Measurements from ENCODE around the gene CHN2. TPM values are rescaled to one million over a fixed set of nuclear protein-coding genes. Genes with fewer than 3 reads are reported as not detected.

Gene CHN2
- polyA plus RNA-seq, 1 experiment = not detected

DNA sequence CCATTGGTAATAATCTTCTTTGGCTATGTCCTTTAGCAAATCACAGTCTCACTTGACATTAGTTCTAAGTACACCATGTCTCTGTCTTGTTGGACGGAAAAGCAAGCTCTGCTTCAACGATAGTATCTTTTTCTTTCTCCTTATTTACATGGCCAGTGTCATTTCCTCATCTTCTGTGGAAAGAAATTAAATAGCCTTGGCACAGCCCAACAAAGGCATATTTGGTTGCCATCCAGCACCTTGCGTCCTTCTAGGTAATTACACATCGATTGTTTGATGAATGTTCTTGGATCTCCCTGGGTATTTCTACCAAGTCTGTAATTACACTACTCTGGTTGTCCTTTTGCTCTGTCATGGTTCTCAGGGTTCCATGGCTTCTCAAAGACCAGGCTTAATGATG lies 183.1 kb downstream of the CHN2 start:
- CTCF ChIA-PET = interaction anchor here (0.9 kb wide), 1 partner anchor 456 kb away, joined by 3 read pairs; no protein-coding TSS in a partner anchor
- no peak overlapping the region for H3K27ac ChIP-seq (ENCODE audit: low read depth, low read length)
- TF ChIP-seq, protein P1, sequence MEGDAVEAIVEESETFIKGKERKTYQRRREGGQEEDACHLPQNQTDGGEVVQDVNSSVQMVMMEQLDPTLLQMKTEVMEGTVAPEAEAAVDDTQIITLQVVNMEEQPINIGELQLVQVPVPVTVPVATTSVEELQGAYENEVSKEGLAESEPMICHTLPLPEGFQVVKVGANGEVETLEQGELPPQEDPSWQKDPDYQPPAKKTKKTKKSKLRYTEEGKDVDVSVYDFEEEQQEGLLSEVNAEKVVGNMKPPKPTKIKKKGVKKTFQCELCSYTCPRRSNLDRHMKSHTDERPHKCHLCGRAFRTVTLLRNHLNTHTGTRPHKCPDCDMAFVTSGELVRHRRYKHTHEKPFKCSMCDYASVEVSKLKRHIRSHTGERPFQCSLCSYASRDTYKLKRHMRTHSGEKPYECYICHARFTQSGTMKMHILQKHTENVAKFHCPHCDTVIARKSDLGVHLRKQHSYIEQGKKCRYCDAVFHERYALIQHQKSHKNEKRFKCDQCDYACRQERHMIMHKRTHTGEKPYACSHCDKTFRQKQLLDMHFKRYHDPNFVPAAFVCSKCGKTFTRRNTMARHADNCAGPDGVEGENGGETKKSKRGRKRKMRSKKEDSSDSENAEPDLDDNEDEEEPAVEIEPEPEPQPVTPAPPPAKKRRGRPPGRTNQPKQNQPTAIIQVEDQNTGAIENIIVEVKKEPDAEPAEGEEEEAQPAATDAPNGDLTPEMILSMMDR (IDR thresholded peaks at IDR 0.05; ENCODE audit: low read depth, low read length) = no peak
- POLR2A ChIA-PET = no interaction called here
- H3K4me3 ChIP-seq (ENCODE audit: low read depth, low read length) = no peak overlapping the region
- DNase-seq (ENCODE audit: low read depth, low spot score) = no peak
- H3K9me3 ChIP-seq (ENCODE audit: control insufficient read depth, insufficient read depth, low read length) = no peaks in the 10 kb centered on the region
- H3K27me3 ChIP-seq (ENCODE audit: control insufficient read depth, insufficient read depth, low read length) = no peaks in the 10 kb centered on the region

- TF ChIP-seq, protein P1 (IDR thresholded peaks at IDR 0.05; ENCODE audit: low read depth, low read length) = no peak
- ChIA-PET POLR2A (no interaction called here), CTCF (no interaction called here)
- Histone ChIP-seq H3K27me3 (ENCODE audit: control insufficient read depth, insufficient read depth, low read length) (no peaks in the 10 kb centered on the region), H3K9me3 (ENCODE audit: control insufficient read depth, insufficient read depth, low read length) (no peaks in the 10 kb centered on the region), H3K27ac (ENCODE audit: low read depth, low read length) (no peak overlapping the region), H3K4me3 (ENCODE audit: low read depth, low read length) (no peak overlapping the region)
- DNase-seq (ENCODE audit: low read depth, low spot score) = no peak
Measured at GRCh38 chr7:29379551-29379950, 185.0 kb downstream of the CHN2 start.

DNA sequence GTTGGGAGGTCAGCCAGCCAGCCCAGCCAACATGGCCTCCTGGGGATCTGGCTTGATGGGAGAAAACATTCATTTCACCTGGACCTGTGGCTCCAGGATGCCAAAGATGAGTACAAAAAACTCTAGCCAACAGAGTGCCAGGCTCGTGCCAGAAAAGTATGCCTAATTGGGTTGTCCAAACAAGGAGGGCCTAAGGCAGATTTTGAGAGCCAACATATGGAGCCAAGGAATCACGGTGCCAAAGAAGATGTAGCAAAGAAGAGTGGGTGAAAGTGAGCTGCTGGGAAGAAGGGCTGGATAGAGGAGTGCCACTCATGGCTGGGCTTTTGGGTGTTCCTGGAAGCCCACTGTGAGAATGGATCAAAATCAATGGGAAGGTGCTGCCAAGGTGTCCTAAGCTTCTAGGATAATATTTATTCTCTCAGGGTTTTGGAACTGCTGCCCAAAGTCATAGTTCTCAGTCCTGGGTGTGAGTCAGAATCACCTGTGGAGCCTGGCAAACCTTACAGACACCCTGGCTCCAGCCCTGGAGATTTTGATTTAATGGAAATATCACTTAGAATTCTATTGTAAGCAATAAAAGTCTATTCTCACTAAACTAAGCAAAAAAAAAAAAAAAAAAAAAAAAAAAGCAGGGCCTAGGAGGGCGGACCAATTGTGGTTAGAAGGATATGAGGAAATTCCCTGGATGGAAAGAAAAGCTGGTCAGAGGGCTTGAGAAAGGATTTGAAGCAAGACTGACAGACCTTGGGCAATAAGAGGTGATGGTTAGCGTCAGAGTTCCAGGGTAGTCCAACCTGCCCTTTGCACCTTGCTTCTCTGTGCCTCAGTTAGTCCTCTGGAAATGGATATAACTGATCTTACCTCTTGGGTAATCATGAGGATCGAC lies 186.9 kb downstream of the CHN2 start:
- Histone ChIP-seq H3K27ac (ENCODE audit: low read depth, low read length) (no peak overlapping the region), H3K27me3 (ENCODE audit: control insufficient read depth, insufficient read depth, low read length) (no peaks in the 10 kb centered on the region), H3K9me3 (ENCODE audit: control insufficient read depth, insufficient read depth, low read length) (no peaks in the 10 kb centered on the region), H3K4me3 (ENCODE audit: low read depth, low read length) (no peak overlapping the region)
- DNase-seq (ENCODE audit: low read depth, low spot score) = no peak
- ChIA-PET POLR2A (no interaction called here), CTCF (no interaction called here)
- TF ChIP-seq, protein P1 (IDR thresholded peaks at IDR 0.05; ENCODE audit: low read depth, low read length) = no peak

GRCh38 chr7:29384277-29384676 lies 189.7 kb downstream of the CHN2 start:
- no peaks in the 10 kb centered on the region for H3K27me3 ChIP-seq (ENCODE audit: control insufficient read depth, insufficient read depth, low read length)
- POLR2A ChIA-PET = no interaction called here
- H3K9me3 ChIP-seq (ENCODE audit: control insufficient read depth, insufficient read depth, low read length) = no peaks in the 10 kb centered on the region
- DNase-seq (ENCODE audit: low read depth, low spot score) = no peak
- CTCF ChIA-PET = no interaction called here
- no peak overlapping the region for H3K27ac ChIP-seq (ENCODE audit: low read depth, low read length)
- TF ChIP-seq, protein P1 (IDR thresholded peaks at IDR 0.05; ENCODE audit: low read depth, low read length) = no peak
- no peak overlapping the region for H3K4me3 ChIP-seq (ENCODE audit: low read depth, low read length)

- Histone ChIP-seq H3K4me3 (ENCODE audit: low read depth, low read length) (no peak overlapping the region), H3K27me3 (ENCODE audit: control insufficient read depth, insufficient read depth, low read length) (no peaks in the 10 kb centered on the region), H3K27ac (ENCODE audit: low read depth, low read length) (no peak overlapping the region), H3K9me3 (ENCODE audit: control insufficient read depth, insufficient read depth, low read length) (no peaks in the 10 kb centered on the region)
- ChIA-PET POLR2A (no interaction called here), CTCF (no interaction called here)
- TF ChIP-seq, protein P1 (IDR thresholded peaks at IDR 0.05; ENCODE audit: low read depth, low read length) = no peak
- no peak for DNase-seq (ENCODE audit: low read depth, low spot score)
Measured at GRCh38 chr7:29385214-29385814, 190.7 kb downstream of the CHN2 start.

All from AG04450 (cell line).